Body of pancreas (tissue), 4 donors: ENCODE results near the gene HSD17B10.

Experiments used
- CTCF ChIP-seq, 7 experiments: fragments of 450-650 bp in 4 of 7; fragments of 200-600 bp in 3 of 7; sonication (generic) in 3 of 7; IDR thresholded peaks; one replicate each; pipeline ENCODE4 v1.5.1; 2016 to 2019; ENCODE audit warnings: antibody characterized with exemption in 7 of 7
- POLR2A ChIP-seq, 3 donors: fragments of 450-650 bp; IDR thresholded peaks; one replicate each; pipeline ENCODE4 v1.6.1; 2016; ENCODE audit warnings: antibody characterized with exemption in 3 of 3, mild to moderate bottlenecking in 2 of 3

GRCh38 chrX:53395605-53396298, 38.4 kb downstream of the HSD17B10 start:
- TF ChIP-seq POLR2A (IDR thresholded peaks at IDR 0.05) = no peak
- TF ChIP-seq CTCF (IDR thresholded peaks at IDR 0.05) = no peak
